Heart left ventricle (tissue), 16 donors: ENCODE results near the gene CNTD1. TPM values are rescaled to one million over a fixed set of nuclear protein-coding genes. Genes with fewer than 3 reads are reported as not detected.

Experiments used
- ATAC-seq, 4 donors: fragments of 200-7000 bp; cut with Tn5 transposase; one replicate each; pipeline ENCODE4 v1.9.1; 2020 to 2022; ENCODE audit warnings: moderate library complexity in 4 of 4, mild to moderate bottlenecking in 3 of 4, moderate number of reproducible peaks in 1 of 4
- DNase-seq, 5 donors: peaks; one replicate each; pipeline ENCODE4 v3.0.0-alpha.2; 2020
- H3K27ac ChIP-seq, 12 donors: fragments of 200-600 bp; sonication (generic) in 4 of 12; one replicate each; pipeline versions ENCODE4 v1.5.0 to v1.8.0; 2016 to 2022; ENCODE audit warnings: mild to moderate bottlenecking in 2 of 12
- H3K27me3 ChIP-seq, 9 donors: fragments of 200-600 bp; sonication (generic) in 2 of 9; one replicate each; pipeline versions ENCODE4 v1.5.1 to v1.8.0; 2016 to 2022; ENCODE audit warnings: mild to moderate bottlenecking in 3 of 9
- H3K36me3 ChIP-seq, 9 donors: fragments of 200-600 bp; sonication (generic) in 2 of 9; one replicate each; pipeline versions ENCODE4 v1.5.0 to v1.8.0; 2018 to 2022; ENCODE audit warnings: mild to moderate bottlenecking in 2 of 9
- H3K4me1 ChIP-seq, 12 donors: fragments of 200-600 bp; sonication (generic) in 4 of 12; one replicate each; pipeline versions ENCODE4 v1.5.0 to v1.8.0; 2016 to 2022; ENCODE audit warnings: mild to moderate bottlenecking in 3 of 12
- H3K4me3 ChIP-seq, 12 donors: fragments of 200-600 bp; sonication (generic) in 4 of 12; one replicate each; pipeline versions ENCODE4 v1.5.0 to v1.8.0; 2017 to 2022; ENCODE audit warnings: mild to moderate bottlenecking in 9 of 12, moderate library complexity in 4 of 12
- H3K9me3 ChIP-seq, 12 donors: fragments of 200-600 bp; sonication (generic) in 4 of 12; one replicate each; pipeline versions ENCODE4 v1.5.0 to v1.8.0; 2016 to 2022; ENCODE audit warnings: mild to moderate bottlenecking in 1 of 12
- CTCF ChIP-seq, 12 donors: fragments of 200-600 bp; sonication (generic) in 4 of 12; IDR thresholded peaks; one replicate each; pipeline versions ENCODE4 v1.5.0 to v1.8.0; 2018 to 2022; ENCODE audit warnings: antibody characterized with exemption in 12 of 12, mild to moderate bottlenecking in 5 of 12
- POLR2A ChIP-seq, 2 donors: fragments of 450-650 bp; IDR thresholded peaks; one replicate each; pipeline ENCODE4 v1.6.1; 2017; ENCODE audit warnings: antibody characterized with exemption in 2 of 2, mild to moderate bottlenecking in 2 of 2, moderate library complexity in 2 of 2
- WGBS, 4 donors: extraction: QIAGEN DNeasy Blood & Tissue Kit in 2 of 4; methylation state at CpG; one replicate each; pipeline versions ENCODE4 v1.1.5 to v1.1.7; 2013 to 2018; 5-methylcytosine and 5-hydroxymethylcytosine counted together
- intact Hi-C, 10 donors: fragments of 100-400 bp; cut with DNase I; formaldehyde crosslinking; loops; one replicate each; pipeline versions ENCODE4 v1.11.1 to v1.14.2; 2022
- polyA plus RNA-seq, 2 donors: library from polyadenylated mRNA; stranded (reverse); fragments of 200-250 nt; gene quantifications; one replicate each; pipeline ENCODE4 v1.2.3, GENCODE V29; 2013
- total RNA-seq, 9 donors: library from RNA; depleted of rRNA in 2 of 9; stranded (reverse); fragments of >200 nt in 2 of 9; fragmentation: NEBNext Ultra II Directional in 3 of 9; extraction: Animal tissue kit (Norgen Biotek cat#: 25700) in 3 of 9; gene quantifications; one replicate each; pipeline versions ENCODE4 v1.1.0 to v1.2.4, GENCODE V29; 2016 to 2023
- donor health status: ischemic (EF 13 %, LVEDD 7.1; RV severe dilation, severe dysfunction).
- donor health status: healthy with polysubstance abuse.
- donor health status: DM: no; HTN: yes; CAD: no.
- donor health status: DM: no; HTN: no; CAD: no.
- donor health status: ischemic (EF 25% LVEDD 6.9; RV normal size, moderate dysfunction).
- donor health status: ischemic (EF 25% LVEDD 5.7; RV mildly dilated, moderate dysfunction).
- donor health status: healthy.
- donor health status: DM: yes; HTN: yes; CAD: no.
- donor health status: ischemic (EF 35%, LVEDD 5.7; RV mildly dilated, moderate dysfunction).
- donor health status: nonischemic (EF 11% LVEDD 7.7; RV severe dilation, severe dysfunction).
- donor health status: DM: yes; HTN: yes; CAD: no.
- donor health status: PGD.
- donor health status: ischemic (EF 29% LVEDD 5.4; RV normal size, mild dysfunction).
- donor health status: nonischemic (EF 23%, LVEDD 6.1; RV moderate dilation, normal function).

CNTD1 gene
- total and polyA plus RNA-seq, 11 donors, result 0.10 to 0.38 TPM; not detected in 9

- ATAC-seq (no peak), DNase-seq (no peak)
- intact Hi-C loops, result no loop called here
- peaks cover 0 to 3% (median 2%) of the 10 kb centered on the region in 9 donors for H3K36me3 ChIP-seq
- 15 to 33% (median 20%) methylated on average over 19 to 25 of the region's 25 CpGs for WGBS, 4 donors
- H3K4me1 ChIP-seq, result peaks cover 0 to 32% (median 12%) of the 10 kb centered on the region in 12 donors
- no peaks in the 10 kb centered on the region for H3K9me3 ChIP-seq
- peaks cover 26 to 89% (median 63%) of the 10 kb centered on the region in 9 donors for H3K27me3 ChIP-seq
- no peak for TF ChIP-seq CTCF (IDR thresholded peaks at IDR 0.05)
- TF ChIP-seq POLR2A (IDR thresholded peaks at IDR 0.05), result no peak
- no peak overlapping the region for H3K27ac ChIP-seq
- H3K4me3 ChIP-seq, result no peak overlapping the region
Measured at GRCh38 chr17:42784409-42784808, 14.3 kb upstream of the CNTD1 start.

- ATAC-seq, result no peak
- DNase-seq, result no peak
- H3K9me3 ChIP-seq, result no peaks in the 10 kb centered on the region
- no peaks in the 10 kb centered on the region for H3K36me3 ChIP-seq
- no peak for TF ChIP-seq CTCF (IDR thresholded peaks at IDR 0.05)
- TF ChIP-seq POLR2A (IDR thresholded peaks at IDR 0.05), result no peak
- intact Hi-C loops, result no loop called here
- H3K27ac ChIP-seq, result no peak overlapping the region
- 9 to 34% (median 16%) methylated on average over 40 to 52 of the region's 52 CpGs for WGBS, 4 donors
- H3K4me3 ChIP-seq, result no peak overlapping the region
- H3K4me1 ChIP-seq, result peaks cover 0 to 30% (median 12%) of the 10 kb centered on the region in 12 donors
- peaks cover 26 to 87% (median 63%) of the 10 kb centered on the region in 9 donors for H3K27me3 ChIP-seq
Measured at GRCh38 chr17:42784811-42785592, 13.7 kb upstream of the CNTD1 start.

GRCh38 chr17:42787266-42787665 lies 11.4 kb upstream of the CNTD1 start:
- intact Hi-C loops, result no loop called here
- TF ChIP-seq POLR2A (IDR thresholded peaks at IDR 0.05) (no peak), CTCF (IDR thresholded peaks at IDR 0.05) (no peak)
- no peaks in the 10 kb centered on the region for H3K36me3 ChIP-seq
- no peak for DNase-seq
- 83 to 88% (median 85%) methylated on average over 11 of the region's 11 CpGs for WGBS, 4 donors
- no peak overlapping the region for H3K27ac ChIP-seq
- no peak for ATAC-seq
- no peak overlapping the region for H3K4me3 ChIP-seq
- peaks cover 0 to 21% (median 5%) of the 10 kb centered on the region in 12 donors for H3K4me1 ChIP-seq
- peaks cover 19 to 64% (median 42%) of the 10 kb centered on the region in 9 donors for H3K27me3 ChIP-seq
- H3K9me3 ChIP-seq, result no peaks in the 10 kb centered on the region

GRCh38 chr17:42791948-42792347 lies 6.7 kb upstream of the CNTD1 start:
- Histone ChIP-seq H3K4me1 (peaks cover 0 to 7% (median 3%) of the 10 kb centered on the region in 12 donors), H3K4me3 (no peak overlapping the region), H3K27ac (no peak overlapping the region), H3K36me3 (peaks cover 0 to 15% (median 4%) of the 10 kb centered on the region in 9 donors), H3K9me3 (no peaks in the 10 kb centered on the region), H3K27me3 (peaks cover 0 to 17% (median 3%) of the 10 kb centered on the region in 9 donors)
- intact Hi-C loops, result no loop called here
- 70 to 84% (median 78%) methylated on average over 2 of the region's 2 CpGs for WGBS, 4 donors
- DNase-seq (no peak), ATAC-seq (no peak)
- no peak for TF ChIP-seq POLR2A (IDR thresholded peaks at IDR 0.05)
- no peak for TF ChIP-seq CTCF (IDR thresholded peaks at IDR 0.05)
